GM21381 (cell line): ENCODE results near the gene FCN2.

ENCODE experiments used
- ATAC-seq: cut with Tn5 transposase; IDR thresholded peaks from one replicate; pipeline ENCODE4 v1.9.1; 2021; ENCODE audit warnings: mild to moderate bottlenecking, moderate library complexity; ENCODE audit not compliant: unreplicated experiment

The FCN2 gene

GRCh38 chr9:134929193-134930158, 48.9 kb downstream of the FCN2 start:
- ATAC-seq = no peak

GRCh38 chr9:134930398-134930797, 49.8 kb downstream of the FCN2 start:
- no peak for ATAC-seq

DNA sequence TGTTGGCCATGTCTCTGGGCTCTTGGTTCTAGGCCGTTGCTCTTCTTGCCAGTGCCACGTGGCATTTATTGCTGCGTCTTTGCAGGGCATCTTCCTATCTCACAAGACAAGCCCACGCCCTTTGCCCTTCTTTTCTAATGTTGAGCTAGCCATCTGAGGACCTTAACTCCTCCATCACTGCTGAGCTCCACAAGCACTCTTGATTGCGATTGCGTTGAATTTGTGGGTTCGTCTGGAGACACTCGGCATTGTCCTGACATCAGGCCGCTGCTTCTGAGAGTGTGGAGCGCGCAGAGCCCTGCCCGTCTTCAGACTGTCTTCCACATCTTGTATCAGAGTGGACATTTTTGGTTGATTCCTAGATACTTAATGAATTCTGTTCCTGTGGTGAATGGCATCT, 51.6 kb downstream of the FCN2 start:
- no peak for ATAC-seq

DNA sequence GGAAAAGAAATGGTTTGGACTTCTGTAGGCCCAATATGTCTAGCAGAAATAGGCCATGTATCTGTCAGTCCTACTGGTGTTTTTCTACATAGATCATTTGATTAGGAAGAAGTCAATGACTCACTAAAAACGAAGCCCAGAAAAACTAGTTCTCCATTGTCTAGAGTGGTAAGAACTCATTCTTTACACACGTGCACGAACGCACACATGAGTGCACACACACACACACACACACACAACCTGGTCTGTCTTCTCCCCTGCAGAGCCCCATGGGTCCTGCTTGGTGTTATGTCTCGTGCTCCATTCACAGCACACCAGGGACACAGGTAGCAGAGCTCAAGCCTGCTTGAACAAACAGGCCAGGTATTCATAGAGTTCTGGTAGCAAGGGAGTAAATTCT, 52.0 kb downstream of the FCN2 start:
- no peak for ATAC-seq

DNA sequence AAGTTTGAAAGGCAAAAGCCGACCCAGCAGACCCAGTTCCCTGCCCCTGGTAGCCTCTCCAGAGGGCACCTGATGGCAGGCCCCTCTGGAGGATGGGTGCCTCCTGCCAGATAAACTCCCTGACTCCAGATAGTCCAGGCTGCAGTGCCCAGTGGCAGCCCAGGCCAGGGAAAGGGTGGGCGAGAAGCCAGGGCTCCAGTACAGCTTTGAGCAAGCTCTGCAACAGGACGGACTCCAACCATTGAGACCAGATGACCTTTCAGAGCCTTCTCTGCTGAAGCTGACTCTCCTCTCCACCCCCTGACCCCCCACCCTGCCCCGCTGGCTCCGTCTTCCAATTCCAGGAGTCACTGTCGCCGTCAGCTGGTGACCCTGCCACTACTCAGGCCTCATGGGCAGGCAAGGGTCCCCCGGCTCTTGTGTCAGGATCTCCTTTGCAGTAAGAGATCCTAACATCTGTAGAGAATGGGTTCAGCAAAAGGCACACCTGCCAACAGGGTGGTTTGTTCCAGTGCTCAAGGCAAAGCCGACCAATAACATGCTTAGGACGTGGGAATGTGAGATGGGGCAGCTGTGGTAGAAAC, 52.6 kb downstream of the FCN2 start:
- no peak for ATAC-seq

DNA sequence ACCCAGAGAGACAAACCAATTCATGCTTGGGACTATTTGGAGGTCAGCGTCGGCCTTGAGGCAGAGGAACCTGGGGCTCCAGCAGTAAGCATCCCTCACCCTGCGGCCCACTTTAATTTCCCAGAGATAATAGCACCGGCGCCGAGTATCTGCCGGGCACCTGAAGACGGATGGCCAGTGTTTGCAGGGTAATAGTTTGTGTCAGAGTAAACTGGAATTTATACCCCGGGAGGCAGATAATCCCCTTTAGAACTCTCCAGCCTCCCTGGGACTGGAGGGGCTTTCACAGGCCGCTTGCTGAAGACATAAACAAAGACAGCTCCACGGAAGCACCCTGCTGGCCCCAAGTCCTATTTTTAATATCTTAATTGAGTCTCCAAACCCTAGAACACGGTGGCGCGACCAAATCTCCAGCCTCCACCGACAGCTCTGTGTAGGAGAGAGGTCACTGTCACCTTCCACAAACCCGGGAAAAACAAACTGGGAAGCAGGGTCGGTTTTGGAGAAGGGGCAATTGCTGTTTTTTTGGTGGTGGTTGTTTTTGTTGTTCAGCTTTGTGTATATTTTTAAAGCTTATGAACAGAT, 54.5 kb downstream of the FCN2 start:
- no peak for ATAC-seq

GRCh38 chr9:134935701-134936345, 55.2 kb downstream of the FCN2 start:
- ATAC-seq = no peak

DNA sequence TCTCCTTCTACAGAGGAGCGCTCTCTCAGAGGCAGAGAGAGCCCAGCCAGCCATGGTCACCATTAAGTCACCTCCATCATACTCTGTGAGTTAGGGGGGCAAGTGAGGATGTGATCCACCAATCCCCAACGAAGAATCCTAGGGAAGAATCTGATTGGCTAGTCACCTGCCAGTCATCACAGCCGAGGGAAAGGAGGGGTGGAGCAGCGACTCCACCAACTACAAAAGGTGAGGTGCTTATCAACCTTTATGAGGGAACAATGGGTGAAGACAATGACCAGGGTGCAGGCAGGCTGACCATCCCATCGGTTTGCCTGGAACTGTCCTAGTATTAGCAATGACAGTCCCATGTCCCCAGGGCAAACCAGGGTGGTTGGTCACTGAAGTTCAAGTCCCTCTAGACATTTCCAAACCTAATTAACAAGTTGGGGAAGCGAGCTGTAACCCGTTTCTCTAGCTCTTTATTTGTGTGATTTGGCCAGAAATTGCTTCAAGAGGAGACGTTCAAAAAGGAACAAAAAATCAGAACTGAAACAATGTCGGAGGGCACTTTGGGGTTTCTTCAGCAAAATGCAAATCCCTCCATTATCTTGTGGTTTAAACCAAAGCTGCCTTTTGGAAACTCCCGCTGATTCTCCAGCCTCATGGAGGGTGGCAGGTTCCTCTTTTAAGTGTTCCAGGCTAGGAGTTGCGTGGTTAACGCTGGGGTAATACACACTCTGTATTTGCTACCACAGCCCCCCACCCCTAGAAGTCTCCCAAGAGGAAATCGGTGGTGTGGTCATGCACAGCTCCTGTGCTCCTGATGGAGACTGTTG, 55.9 kb downstream of the FCN2 start:
- no peak for ATAC-seq
